Measurements from ENCODE around the gene LHX3. TPM values are rescaled to one million over a fixed set of nuclear protein-coding genes. Genes with fewer than 3 reads are reported as not detected.
A peak's percentile ranks its signal among the peaks of the same experiment; 100 is the strongest.

The LHX3 gene
- total RNA-seq, 1 experiment from 2014 or later: not detected

DNA sequence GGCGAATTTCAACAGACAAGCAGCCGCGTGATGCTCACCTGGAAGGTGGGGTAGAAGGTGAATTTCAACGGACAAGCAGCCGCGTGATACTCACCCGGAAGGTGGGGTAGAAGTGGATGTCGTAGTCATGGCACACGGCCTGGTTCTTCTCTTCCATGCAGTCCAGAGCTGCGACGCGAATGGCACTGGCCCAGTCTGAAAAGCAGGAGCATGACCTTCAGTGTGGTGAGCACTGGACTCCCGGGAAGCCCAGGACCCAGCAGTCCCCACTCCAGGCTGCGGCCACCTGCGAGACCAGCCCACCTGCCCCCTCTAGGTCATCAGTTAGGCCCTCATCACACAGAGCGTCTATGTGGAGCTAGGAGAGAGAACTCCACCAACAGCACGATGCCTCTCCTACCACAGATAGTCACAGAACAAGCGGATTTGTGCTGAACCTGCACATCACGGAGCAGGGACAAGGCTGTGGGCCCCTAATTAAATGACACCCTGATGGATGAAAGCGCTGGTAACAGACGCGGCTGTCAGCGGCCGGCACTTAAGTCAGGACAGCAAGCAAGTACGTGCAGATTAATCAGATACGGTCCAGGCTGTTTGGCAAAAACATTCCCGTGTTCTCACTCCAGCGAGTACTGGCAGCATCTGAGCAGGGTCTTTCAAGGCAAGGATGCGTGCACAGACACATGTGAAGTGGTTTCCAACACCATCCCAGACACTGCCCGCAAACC is 21.9 kb upstream of the LHX3 start:
- H2AK5ac ChIP-seq (ENCODE audit: insufficient read length, low read length): no peak overlapping the region
- H4K8ac ChIP-seq (replicated peaks; ENCODE audit: insufficient read length, low read depth, low read length): no peak overlapping the region
- no CpG with 5 or more reads among the region's 30 CpGs for WGBS (ENCODE audit: extremely low coverage, insufficient read length, low lambda C conversion rate)
- no peak overlapping the region for H3K9ac ChIP-seq (ENCODE audit: extremely low read depth, insufficient read length, low read length)
- no peak for DNase-seq
- no peaks in the 10 kb centered on the region for H3K4me1 ChIP-seq (ENCODE audit: insufficient read depth, low read length)
- TF ChIP-seq, protein P1, sequence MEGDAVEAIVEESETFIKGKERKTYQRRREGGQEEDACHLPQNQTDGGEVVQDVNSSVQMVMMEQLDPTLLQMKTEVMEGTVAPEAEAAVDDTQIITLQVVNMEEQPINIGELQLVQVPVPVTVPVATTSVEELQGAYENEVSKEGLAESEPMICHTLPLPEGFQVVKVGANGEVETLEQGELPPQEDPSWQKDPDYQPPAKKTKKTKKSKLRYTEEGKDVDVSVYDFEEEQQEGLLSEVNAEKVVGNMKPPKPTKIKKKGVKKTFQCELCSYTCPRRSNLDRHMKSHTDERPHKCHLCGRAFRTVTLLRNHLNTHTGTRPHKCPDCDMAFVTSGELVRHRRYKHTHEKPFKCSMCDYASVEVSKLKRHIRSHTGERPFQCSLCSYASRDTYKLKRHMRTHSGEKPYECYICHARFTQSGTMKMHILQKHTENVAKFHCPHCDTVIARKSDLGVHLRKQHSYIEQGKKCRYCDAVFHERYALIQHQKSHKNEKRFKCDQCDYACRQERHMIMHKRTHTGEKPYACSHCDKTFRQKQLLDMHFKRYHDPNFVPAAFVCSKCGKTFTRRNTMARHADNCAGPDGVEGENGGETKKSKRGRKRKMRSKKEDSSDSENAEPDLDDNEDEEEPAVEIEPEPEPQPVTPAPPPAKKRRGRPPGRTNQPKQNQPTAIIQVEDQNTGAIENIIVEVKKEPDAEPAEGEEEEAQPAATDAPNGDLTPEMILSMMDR (conservative IDR thresholded peaks at IDR 0.05): no peak
- Mint-ChIP-seq H3K9me3 (no peaks in the 10 kb centered on the region), H3K4me1 (peaks cover 0 to 5% of the 10 kb centered on the region in 2 experiments; a peak in 2 of 4 replicates), H3K36me3 (ENCODE audit: insufficient read depth in 1 of 3, low read depth in 3 of 3) (peaks cover 16 to 26% (median 17%) of the 10 kb centered on the region in 3 experiments), H3K4me3 (no peak overlapping the region), H3K27me3 (ENCODE audit: low read depth) (no peaks in the 10 kb centered on the region), H3K27ac (peak overlapping the region; percentile 57 to 87 (median 77); a peak in 3 of 7 replicates)
- H3K4ac ChIP-seq (ENCODE audit: low read depth, low read length): no peak overlapping the region
- H3K14ac ChIP-seq (ENCODE audit: insufficient read depth, low read length): no peak overlapping the region; the same call in 1 of the 2 replicates
- no peak overlapping the region for H4K91ac ChIP-seq (ENCODE audit: insufficient read length, low read depth, low read length)
- no peak overlapping the region for H3T11ph ChIP-seq (ENCODE audit: low read length)
- no peak overlapping the region for H2BK120ac ChIP-seq (ENCODE audit: low read depth, low read length, poor library complexity, severe bottlenecking)
- H3K9me3 ChIP-seq (ENCODE audit: control insufficient read depth, low read depth, low read length): no peaks in the 10 kb centered on the region
- no peaks in the 10 kb centered on the region for H3K27me3 ChIP-seq (ENCODE audit: insufficient read depth, low read length)
- H3K79me1 ChIP-seq (ENCODE audit: insufficient read depth, low read depth, low read length, poor library complexity, severe bottlenecking): no peaks in the 10 kb centered on the region
- no peak overlapping the region for H3K27ac ChIP-seq (ENCODE audit: insufficient read length, low read depth, low read length)
- no peak overlapping the region for H3K18ac ChIP-seq (ENCODE audit: insufficient read length, low read depth, low read length)
- no peak overlapping the region for H3K23ac ChIP-seq (ENCODE audit: insufficient read length, low read depth, low read length)
- no peak overlapping the region for H2BK12ac ChIP-seq (ENCODE audit: insufficient read length, low read depth, low read length)
- no peak overlapping the region for H3K4me2 ChIP-seq (ENCODE audit: insufficient read depth, insufficient read length, low read length)
- peaks cover 4% of the 10 kb centered on the region; the same call in 1 of the 2 replicates for H3K79me2 ChIP-seq (ENCODE audit: insufficient read depth, low read length)
- no peak overlapping the region for H2BK5ac ChIP-seq (ENCODE audit: insufficient read length, low read length)
- H3K56ac ChIP-seq (ENCODE audit: insufficient read length, low read depth, low read length): no peak overlapping the region
- no peaks in the 10 kb centered on the region for H4K20me1 ChIP-seq (ENCODE audit: control insufficient read depth, insufficient read depth, insufficient read length)
- no peaks in the 10 kb centered on the region for H3K23me2 ChIP-seq (ENCODE audit: insufficient read length, low read depth, low read length, poor library complexity, severe bottlenecking)
- H2BK20ac ChIP-seq (ENCODE audit: low read depth, low read length, poor library complexity, severe bottlenecking): no peak overlapping the region
- H2BK15ac ChIP-seq (ENCODE audit: low read depth, low read length): no peak overlapping the region
- H4K5ac ChIP-seq (ENCODE audit: insufficient read length, low read depth, low read length): no peak overlapping the region
- no peak overlapping the region for H2AFZ ChIP-seq (ENCODE audit: low read length)

All from H9 (cell line).